ENCODE results near the gene DNAJB1. TPM values are rescaled to one million over a fixed set of nuclear protein-coding genes. Genes with fewer than 3 reads are reported as not detected.

The DNAJB1 gene
- total RNA-seq, result 54.4 and 58.1 TPM in 2 replicates

GRCh38 chr19:14517840-14518505 lies at the start of gene DNAJB1:
DNAJB1 (minus strand) TSS chr19:14518397; CDS start chr19:14518349, 48 bp downstream.

GRCh38 chr19:14529254-14530004 lies 11.2 kb upstream of the DNAJB1 start, which contains the start of gene TECR:
TECR (plus strand) TSS chr19:14529594; CDS start chr19:14529697, 103 bp downstream.

GRCh38 chr19:14496029-14496833 lies 22.0 kb downstream of the DNAJB1 start, which contains the start of gene GIPC1:
GIPC1 (minus strand) TSS chr19:14496127; CDS start chr19:14482976, 13,151 bp downstream.

GRCh38 chr19:14475251-14476073 lies 42.7 kb downstream of the DNAJB1 start, which contains the start of gene PTGER1:
PTGER1 (minus strand) TSS chr19:14475354; CDS start chr19:14474320, 1,034 bp downstream.

Small RNAs within 50 kb of the gene (small RNA-seq; reads per million reads assigned to genes)
- gene SNRPGP15, result not detected

Other genes starting within 250 kb of the DNAJB1 start
- 5.7 and 7.6 TPM in 2 replicates for gene ADGRE5, start 137.0 kb downstream of the DNAJB1 start, total RNA-seq
- 106 and 107 TPM in 2 replicates for gene DDX39A, start 99.1 kb downstream of the DNAJB1 start, total RNA-seq
- gene PKN1, start 85.1 kb downstream of the DNAJB1 start, total RNA-seq, result 218 and 248 TPM in 2 replicates
- 0.07 and 0.27 TPM in 2 replicates for gene PTGER1, start 43.0 kb downstream of the DNAJB1 start, total RNA-seq
- gene GIPC1, start 22.3 kb downstream of the DNAJB1 start, total RNA-seq, result 87.1 and 106 TPM in 2 replicates
- 22.6 and 38.4 TPM in 2 replicates for gene TECR, start 11.2 kb upstream of the DNAJB1 start, total RNA-seq
- 165 and 173 TPM in 2 replicates for gene NDUFB7, start 53.7 kb upstream of the DNAJB1 start, total RNA-seq
- not detected in 2 replicates for gene CLEC17A, start 64.7 kb upstream of the DNAJB1 start, total RNA-seq
- not detected in 2 replicates for gene ADGRE3, start 156.4 kb upstream of the DNAJB1 start, total RNA-seq
- gene ZNF333, start 171.7 kb upstream of the DNAJB1 start, total RNA-seq, result 13.4 and 14.8 TPM in 2 replicates

Data from thoracic aorta endothelial cell (primary cell).